ENCODE measurements around the gene SSC5D. TPM values are rescaled to one million over a fixed set of nuclear protein-coding genes. Genes with fewer than 3 reads are reported as not detected.

The SSC5D gene
- total RNA-seq, 1 donor from 2014 or later = 1.5 TPM

DNA sequence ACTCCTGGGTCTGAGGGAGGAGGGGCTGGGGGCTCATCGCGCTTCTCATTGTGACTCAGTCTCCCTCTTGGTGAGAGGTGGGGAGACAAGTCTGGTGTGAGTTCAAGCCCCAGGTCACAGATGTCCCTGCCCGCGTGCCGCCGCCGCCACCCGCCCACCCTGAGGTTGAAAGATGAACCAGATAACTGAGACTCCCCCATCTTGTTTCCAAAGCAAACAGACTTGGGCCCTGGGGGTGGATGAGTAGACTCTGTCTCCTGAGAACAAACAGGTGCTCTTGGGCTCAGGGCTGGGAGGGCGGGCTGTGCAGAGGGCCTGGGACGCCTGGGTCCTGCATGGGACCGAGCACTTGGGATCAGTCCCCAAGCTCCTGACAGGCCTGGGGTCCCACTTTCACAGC is 48.1 kb downstream of the SSC5D start:
- H3K27ac Mint-ChIP-seq = no peak overlapping the region

DNA sequence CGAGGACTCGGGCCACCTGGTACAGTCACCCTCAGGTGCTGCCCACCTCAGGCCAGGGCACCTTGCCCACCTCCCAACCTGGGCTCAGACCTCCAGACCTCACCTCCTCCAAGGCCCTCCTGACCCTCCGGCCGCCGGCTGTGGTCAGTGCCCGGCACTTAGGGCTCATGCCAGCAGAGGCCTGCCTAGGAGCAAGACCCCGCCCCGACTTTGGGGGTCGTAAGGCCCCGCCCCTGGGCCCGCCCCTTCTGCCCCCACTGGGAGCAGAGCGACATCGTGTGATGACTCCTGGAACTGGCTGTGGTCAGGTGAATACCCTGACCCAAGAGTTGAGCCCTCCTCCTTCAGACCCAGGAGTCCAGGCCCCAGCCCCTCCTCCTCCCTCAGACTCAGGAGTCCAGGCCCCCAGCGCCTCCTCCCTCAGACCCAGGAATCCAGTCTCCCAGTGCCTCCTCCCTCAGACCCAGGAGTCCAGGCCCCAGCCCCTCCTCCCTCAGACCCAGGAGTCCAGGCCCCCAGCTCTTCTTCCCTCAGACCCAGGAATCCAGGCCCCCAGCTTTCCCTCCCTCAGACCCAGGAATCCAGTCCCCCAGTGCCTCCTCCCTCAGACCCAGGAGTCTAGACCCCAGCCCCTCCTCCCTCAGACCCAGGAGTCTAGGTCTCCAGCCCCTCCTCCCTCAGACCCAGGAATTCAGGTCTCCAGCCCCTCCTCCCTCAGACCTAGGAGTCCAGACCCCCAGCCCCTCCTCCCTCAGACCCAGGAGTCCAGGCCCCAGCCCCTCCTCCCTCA is 48.9 kb downstream of the SSC5D start, which contains the start of gene SBK2:
Gene SBK2 (minus strand): TSS at position 183 of the 790 bp plus-strand sequence. CDS start 839 bp downstream, outside the sequence.
- no peak for DNase-seq (ENCODE audit: extremely low spot score, unreplicated experiment)
- H3K27ac Mint-ChIP-seq = no peak within 1 kb of the TSS
- no peaks in the 10 kb centered on the region for H3K36me3 Mint-ChIP-seq
- H3K4me1 Mint-ChIP-seq (ENCODE audit: unreplicated experiment) = peaks cover 4% of the 10 kb centered on the region
- H3K9me3 Mint-ChIP-seq = peaks cover 5% of the 10 kb centered on the region
- H3K4me3 Mint-ChIP-seq = no peak within 1 kb of the TSS
- TF ChIP-seq CTCF (conservative IDR thresholded peaks at IDR 0.05) = peak; percentile 50
- peaks cover 6% of the 10 kb centered on the region for H3K27me3 Mint-ChIP-seq

More for the DNA sequence above, 48.1 kb downstream of the SSC5D start:
- H3K9me3 Mint-ChIP-seq = no peaks in the 10 kb centered on the region
- no peak for TF ChIP-seq CTCF (conservative IDR thresholded peaks at IDR 0.05)
- no peaks in the 10 kb centered on the region for H3K27me3 Mint-ChIP-seq
- H3K4me3 Mint-ChIP-seq = no peak overlapping the region
- H3K36me3 Mint-ChIP-seq = no peaks in the 10 kb centered on the region
- H3K4me1 Mint-ChIP-seq (ENCODE audit: unreplicated experiment) = peaks cover 4% of the 10 kb centered on the region
- DNase-seq (ENCODE audit: extremely low spot score, unreplicated experiment) = no peak

- no peak overlapping the region for H3K27ac Mint-ChIP-seq
- peaks cover 5% of the 10 kb centered on the region for H3K9me3 Mint-ChIP-seq
- peaks cover 4% of the 10 kb centered on the region for H3K4me1 Mint-ChIP-seq (ENCODE audit: unreplicated experiment)
- H3K4me3 Mint-ChIP-seq = no peak overlapping the region
- no peaks in the 10 kb centered on the region for H3K36me3 Mint-ChIP-seq
- peaks cover 6% of the 10 kb centered on the region for H3K27me3 Mint-ChIP-seq
- no peak for TF ChIP-seq CTCF (conservative IDR thresholded peaks at IDR 0.05)
- DNase-seq (ENCODE audit: extremely low spot score, unreplicated experiment) = no peak
Measured at GRCh38 chr19:55537741-55538111, 49.5 kb downstream of the SSC5D start.

GRCh38 chr19:55538132-55538531 is 49.9 kb downstream of the SSC5D start:
- H3K27ac Mint-ChIP-seq = no peak overlapping the region
- DNase-seq (ENCODE audit: extremely low spot score, unreplicated experiment) = no peak
- TF ChIP-seq CTCF (conservative IDR thresholded peaks at IDR 0.05) = no peak
- H3K4me3 Mint-ChIP-seq = no peak overlapping the region
- H3K36me3 Mint-ChIP-seq = no peaks in the 10 kb centered on the region
- H3K9me3 Mint-ChIP-seq = peaks cover 5% of the 10 kb centered on the region
- peaks cover 4% of the 10 kb centered on the region for H3K4me1 Mint-ChIP-seq (ENCODE audit: unreplicated experiment)
- peaks cover 6% of the 10 kb centered on the region for H3K27me3 Mint-ChIP-seq

GRCh38 chr19:55539090-55539984 is 51.1 kb downstream of the SSC5D start:
- Mint-ChIP-seq H3K9me3 (peaks cover 5% of the 10 kb centered on the region), H3K4me3 (no peak overlapping the region), H3K27me3 (peaks cover 9% of the 10 kb centered on the region), H3K27ac (no peak overlapping the region), H3K4me1 (ENCODE audit: unreplicated experiment) (no peaks in the 10 kb centered on the region), H3K36me3 (no peaks in the 10 kb centered on the region)
- no peak for DNase-seq (ENCODE audit: extremely low spot score, unreplicated experiment)
- no peak for TF ChIP-seq CTCF (conservative IDR thresholded peaks at IDR 0.05)

Data from type B pancreatic cell (in vitro differentiated cells).